Tibial artery (tissue), 4 donors: Measurements from ENCODE around the gene FOXL1.

Source experiments
- DNase-seq, 2 donors: peaks; one replicate each; pipeline ENCODE4 v3.0.0-alpha.2; 2019
- H3K27ac ChIP-seq, 2 donors: fragments of 200-600 bp; sonication (generic) in 1 of 2; 1 replicate in 1 of 2; 2 replicates in 1 of 2; pipeline ENCODE4 v1.5.1; 2018 to 2019; ENCODE audit warnings: mild to moderate bottlenecking in 1 of 2
- H3K27me3 ChIP-seq, 2 donors: fragments of 200-600 bp; sonication (generic) in 1 of 2; one replicate each; pipeline versions ENCODE4 v1.5.1 to v1.6.0; 2016 to 2019
- H3K36me3 ChIP-seq, 3 donors: fragments of 200-600 bp; sonication (generic) in 2 of 3; one replicate each; pipeline ENCODE4 v1.5.1; 2016 to 2019; ENCODE audit warnings: mild to moderate bottlenecking in 2 of 3
- H3K4me1 ChIP-seq, 4 donors: fragments of 200-600 bp; sonication (generic) in 2 of 4; 1 replicate in 3 of 4; 2 replicates in 1 of 4; pipeline ENCODE4 v1.5.1; 2016 to 2019
- H3K4me3 ChIP-seq, 2 donors: fragments of 200-600 bp; sonication (generic) in 1 of 2; 1 replicate in 1 of 2; 2 replicates in 1 of 2; pipeline ENCODE4 v1.5.1; 2018 to 2019; ENCODE audit warnings: mild to moderate bottlenecking in 2 of 2
- H3K9me3 ChIP-seq, 3 donors: fragments of 200-600 bp; sonication (generic) in 1 of 3; one replicate each; pipeline ENCODE4 v1.5.1; 2016 to 2019
- intact Hi-C: fragments of 100-400 bp; cut with DNase I; formaldehyde crosslinking; loops from one replicate; pipeline ENCODE4 v1.15.0; 2023; ENCODE audit warnings: low total_unique reads
- TF ChIP-seq, protein P1 (sequence below), 2 experiments: fragments of 200-600 bp in 1 of 2; fragments of 450-650 bp in 1 of 2; IDR thresholded peaks; one replicate each; pipeline ENCODE4 v1.5.1; 2017 to 2019; ENCODE audit warnings: antibody characterized with exemption in 2 of 2, mild to moderate bottlenecking in 1 of 2, moderate library complexity in 1 of 2

The FOXL1 gene

DNA sequence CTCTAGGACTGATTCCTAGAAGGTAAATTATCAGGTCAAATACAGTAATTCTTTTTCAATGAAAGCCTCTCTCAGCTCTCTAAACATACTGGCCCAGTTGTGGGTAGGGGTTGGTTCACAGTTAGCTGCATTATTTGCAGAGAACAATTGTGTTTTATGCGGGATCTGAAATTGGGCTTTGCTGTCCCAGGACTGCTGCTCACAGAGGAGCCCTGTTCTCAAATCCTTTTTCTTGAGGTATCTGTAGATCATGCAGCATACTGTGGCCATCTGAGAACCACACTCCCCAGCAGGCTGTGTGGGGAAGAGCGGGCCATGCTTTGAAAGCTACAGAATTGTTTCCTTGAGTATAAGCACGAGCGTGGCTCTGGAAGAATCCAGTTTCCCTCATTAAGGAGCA is 40.9 kb upstream of the FOXL1 start:
- Histone ChIP-seq H3K4me3 (no peak overlapping the region), H3K4me1 (no peaks in the 10 kb centered on the region), H3K27me3 (no peaks in the 10 kb centered on the region), H3K36me3 (peaks cover 68 to 91% (median 88%) of the 10 kb centered on the region in 3 donors), H3K27ac (no peak overlapping the region), H3K9me3 (no peaks in the 10 kb centered on the region)
- TF ChIP-seq, protein P1, sequence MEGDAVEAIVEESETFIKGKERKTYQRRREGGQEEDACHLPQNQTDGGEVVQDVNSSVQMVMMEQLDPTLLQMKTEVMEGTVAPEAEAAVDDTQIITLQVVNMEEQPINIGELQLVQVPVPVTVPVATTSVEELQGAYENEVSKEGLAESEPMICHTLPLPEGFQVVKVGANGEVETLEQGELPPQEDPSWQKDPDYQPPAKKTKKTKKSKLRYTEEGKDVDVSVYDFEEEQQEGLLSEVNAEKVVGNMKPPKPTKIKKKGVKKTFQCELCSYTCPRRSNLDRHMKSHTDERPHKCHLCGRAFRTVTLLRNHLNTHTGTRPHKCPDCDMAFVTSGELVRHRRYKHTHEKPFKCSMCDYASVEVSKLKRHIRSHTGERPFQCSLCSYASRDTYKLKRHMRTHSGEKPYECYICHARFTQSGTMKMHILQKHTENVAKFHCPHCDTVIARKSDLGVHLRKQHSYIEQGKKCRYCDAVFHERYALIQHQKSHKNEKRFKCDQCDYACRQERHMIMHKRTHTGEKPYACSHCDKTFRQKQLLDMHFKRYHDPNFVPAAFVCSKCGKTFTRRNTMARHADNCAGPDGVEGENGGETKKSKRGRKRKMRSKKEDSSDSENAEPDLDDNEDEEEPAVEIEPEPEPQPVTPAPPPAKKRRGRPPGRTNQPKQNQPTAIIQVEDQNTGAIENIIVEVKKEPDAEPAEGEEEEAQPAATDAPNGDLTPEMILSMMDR (IDR thresholded peaks at IDR 0.05), result no peak
- DNase-seq, result no peak
- intact Hi-C loops, result no loop called here

DNA sequence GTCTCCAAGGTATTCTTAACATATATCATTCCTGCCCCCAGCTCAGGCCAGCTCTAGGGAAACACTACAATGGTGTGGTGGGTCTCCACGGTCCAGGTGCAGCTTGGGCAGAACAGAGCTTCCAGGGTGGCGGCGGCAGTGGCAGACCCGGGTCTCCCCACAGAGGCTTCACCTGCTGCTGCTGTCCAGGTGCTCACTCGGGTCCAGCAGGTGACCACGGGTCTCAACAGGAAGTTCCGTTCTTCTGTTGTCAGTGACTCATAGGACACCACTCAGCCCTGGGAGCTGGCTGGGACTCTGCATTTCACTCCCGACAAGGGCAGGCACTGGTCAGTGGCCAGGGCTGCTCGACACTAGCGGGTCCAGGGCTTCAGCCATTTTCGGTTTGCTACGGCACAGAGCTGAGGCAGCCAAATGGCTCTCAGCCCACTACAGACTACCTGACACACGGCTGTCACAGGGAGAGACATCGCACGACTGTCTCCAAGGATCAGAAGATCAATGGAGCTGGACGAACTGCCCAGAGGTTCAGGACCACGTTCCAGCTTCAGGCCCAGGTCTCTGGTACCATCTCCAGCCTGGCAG is 40.1 kb upstream of the FOXL1 start:
- peaks cover 69 to 91% (median 88%) of the 10 kb centered on the region in 3 donors for H3K36me3 ChIP-seq
- H3K9me3 ChIP-seq, result no peaks in the 10 kb centered on the region
- no peaks in the 10 kb centered on the region for H3K27me3 ChIP-seq
- H3K4me3 ChIP-seq, result no peak overlapping the region
- H3K4me1 ChIP-seq, result no peaks in the 10 kb centered on the region
- intact Hi-C loops, result no loop called here
- DNase-seq, result no peak
- no peak overlapping the region for H3K27ac ChIP-seq
- TF ChIP-seq, protein P1 (IDR thresholded peaks at IDR 0.05), result no peak

DNA sequence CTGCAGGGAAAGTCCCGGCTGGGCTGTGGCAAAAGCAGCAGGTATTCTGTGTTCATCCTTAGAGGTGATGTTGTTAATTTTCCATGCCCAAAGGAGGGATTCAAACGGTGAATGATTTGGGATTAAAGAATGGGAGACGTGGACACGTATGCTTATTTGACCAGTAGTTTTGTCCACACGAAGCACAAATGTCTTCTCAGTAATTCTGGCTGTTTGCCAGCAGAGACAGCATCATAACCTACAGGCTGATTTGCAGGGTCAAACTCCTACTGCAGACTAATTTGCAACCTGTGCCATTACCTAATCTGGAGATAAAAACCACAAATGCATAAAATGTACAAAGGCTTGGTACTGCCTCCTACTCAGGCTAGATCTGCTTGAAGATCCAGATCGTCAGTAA is 37.5 kb upstream of the FOXL1 start:
- intact Hi-C loops, result no loop called here
- no peak for DNase-seq
- Histone ChIP-seq H3K27ac (no peak overlapping the region), H3K4me1 (peaks cover 0 to 6% (median 0%) of the 10 kb centered on the region in 4 donors), H3K36me3 (peaks cover 72 to 92% (median 91%) of the 10 kb centered on the region in 3 donors), H3K4me3 (no peak overlapping the region), H3K9me3 (no peaks in the 10 kb centered on the region), H3K27me3 (no peaks in the 10 kb centered on the region)
- TF ChIP-seq, protein P1 (IDR thresholded peaks at IDR 0.05), result no peak

DNA sequence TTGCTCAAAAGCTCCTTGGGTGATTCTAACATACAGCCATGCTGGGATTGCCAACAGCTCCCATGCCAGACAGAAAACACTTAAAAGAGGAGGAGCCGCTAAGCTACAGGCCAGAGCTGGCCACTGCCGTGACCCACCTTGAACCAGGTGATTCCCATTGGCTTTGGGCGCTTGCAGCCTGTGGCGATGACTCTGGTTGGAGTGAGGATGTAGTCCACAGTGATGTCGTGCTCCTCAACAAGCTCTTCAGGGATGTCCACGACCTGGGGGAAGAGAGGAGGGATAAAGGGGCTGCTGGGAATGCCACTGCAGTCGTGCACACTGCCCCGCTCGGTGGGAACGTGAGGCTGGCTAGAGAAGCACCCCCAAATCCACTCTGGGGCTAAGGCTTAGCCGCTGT is 36.8 kb upstream of the FOXL1 start:
- intact Hi-C loops, result no loop called here
- H3K9me3 ChIP-seq, result no peaks in the 10 kb centered on the region
- TF ChIP-seq, protein P1 (IDR thresholded peaks at IDR 0.05), result no peak
- no peaks in the 10 kb centered on the region for H3K27me3 ChIP-seq
- no peak for DNase-seq
- no peak overlapping the region for H3K4me3 ChIP-seq
- no peak overlapping the region for H3K27ac ChIP-seq
- H3K36me3 ChIP-seq, result peaks cover 73 to 92% (median 91%) of the 10 kb centered on the region in 3 donors
- peaks cover 0 to 6% (median 0%) of the 10 kb centered on the region in 4 donors for H3K4me1 ChIP-seq

DNA sequence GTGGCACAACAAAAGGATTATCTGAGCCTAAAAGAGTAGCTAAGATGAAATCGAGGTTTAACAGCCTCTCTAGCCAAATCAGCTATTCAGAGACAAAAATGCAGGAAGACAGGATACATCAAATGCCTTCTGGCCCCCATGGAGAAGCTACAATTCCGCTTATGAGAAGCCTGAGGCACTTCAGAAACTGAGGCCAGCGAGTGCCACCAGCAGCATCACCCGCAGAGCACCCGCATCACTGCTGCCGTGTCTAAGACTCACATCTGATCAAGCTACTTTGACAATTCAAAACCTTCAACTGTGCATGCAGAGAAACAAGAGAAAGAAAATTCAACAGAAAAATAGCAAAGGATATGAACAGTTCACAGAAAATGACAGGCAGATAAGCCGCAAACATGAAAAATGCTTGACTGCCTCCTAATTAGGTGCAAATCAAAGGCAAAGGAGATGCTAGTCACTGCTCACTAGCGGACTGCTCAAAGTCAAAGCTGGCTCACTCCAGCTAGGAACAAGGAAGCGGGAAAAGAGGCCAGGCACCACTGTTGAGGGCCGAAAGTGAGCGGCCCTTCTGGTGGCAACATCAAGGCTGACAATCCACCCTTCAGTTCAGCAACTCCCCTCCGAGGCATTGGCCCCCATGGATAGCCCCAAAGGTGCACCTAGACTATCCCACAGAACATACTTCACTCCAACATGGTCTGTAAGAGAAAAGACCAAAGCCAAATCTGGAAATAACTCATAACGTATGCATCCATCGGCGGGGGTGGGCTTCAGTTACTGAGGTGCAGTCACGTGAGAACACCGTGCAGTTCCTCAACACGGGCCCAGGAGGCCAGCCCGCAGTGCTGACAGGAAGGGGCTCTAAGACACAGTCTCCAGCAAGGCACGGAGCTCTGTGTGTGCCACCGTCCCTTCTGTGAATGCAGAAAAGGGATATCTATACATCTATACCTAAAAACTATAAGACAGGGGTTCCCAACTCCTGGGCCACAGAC is 35.3 kb upstream of the FOXL1 start:
- no peaks in the 10 kb centered on the region for H3K27me3 ChIP-seq
- DNase-seq, result no peak
- no peak overlapping the region for H3K27ac ChIP-seq
- intact Hi-C loops, result no loop called here
- H3K9me3 ChIP-seq, result no peaks in the 10 kb centered on the region
- H3K4me3 ChIP-seq, result no peak overlapping the region
- H3K4me1 ChIP-seq, result peaks cover 0 to 6% (median 0%) of the 10 kb centered on the region in 4 donors
- H3K36me3 ChIP-seq, result peaks cover 62 to 91% (median 86%) of the 10 kb centered on the region in 3 donors
- TF ChIP-seq, protein P1 (IDR thresholded peaks at IDR 0.05), result no peak
